HFF-Myc (cell line): Measurements from ENCODE around the gene GPAT3.

ENCODE experiments used
- DNase-seq: peaks from one replicate; pipeline ENCODE4 v3.0.0-alpha.2; 2011; ENCODE audit warnings: low read depth; ENCODE audit errors: extremely low read depth
- H3K4me3 ChIP-seq: replicated peaks from 2 replicates; pipeline ENCODE4 v1.5.1; 2011; ENCODE audit warnings: low read depth, mild to moderate bottlenecking, control low read depth, low read length
- CTCF ChIP-seq: IDR thresholded peaks from 2 replicates; pipeline ENCODE4 v1.5.1; 2012; ENCODE audit warnings: mild to moderate bottlenecking, low read depth, low read length, control low read depth; ENCODE audit errors: missing control alignments

GPAT3 gene

DNA sequence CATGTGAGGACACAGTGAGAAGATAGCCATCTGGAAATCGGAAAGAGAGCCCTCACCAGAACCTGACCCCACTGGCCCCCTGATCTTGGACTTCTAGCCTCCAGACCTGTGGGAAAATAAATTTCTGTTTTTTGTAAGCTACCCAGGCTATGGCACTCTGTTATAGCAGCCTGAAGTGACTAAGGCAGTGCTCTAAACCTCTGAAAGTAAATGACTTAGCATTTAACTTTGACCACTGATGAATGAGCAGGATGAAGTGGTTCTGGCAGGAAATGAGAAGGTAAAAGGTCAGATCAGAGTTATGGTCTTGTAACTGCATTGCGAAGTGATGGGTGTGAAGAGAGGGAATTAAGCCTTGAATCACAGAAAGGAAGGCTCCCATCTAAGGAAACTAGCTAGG, 17.0 kb downstream of the GPAT3 start:
- peak; percentile 42 for DNase-seq
- no peak for TF ChIP-seq CTCF
- no peak overlapping the region for H3K4me3 ChIP-seq

DNA sequence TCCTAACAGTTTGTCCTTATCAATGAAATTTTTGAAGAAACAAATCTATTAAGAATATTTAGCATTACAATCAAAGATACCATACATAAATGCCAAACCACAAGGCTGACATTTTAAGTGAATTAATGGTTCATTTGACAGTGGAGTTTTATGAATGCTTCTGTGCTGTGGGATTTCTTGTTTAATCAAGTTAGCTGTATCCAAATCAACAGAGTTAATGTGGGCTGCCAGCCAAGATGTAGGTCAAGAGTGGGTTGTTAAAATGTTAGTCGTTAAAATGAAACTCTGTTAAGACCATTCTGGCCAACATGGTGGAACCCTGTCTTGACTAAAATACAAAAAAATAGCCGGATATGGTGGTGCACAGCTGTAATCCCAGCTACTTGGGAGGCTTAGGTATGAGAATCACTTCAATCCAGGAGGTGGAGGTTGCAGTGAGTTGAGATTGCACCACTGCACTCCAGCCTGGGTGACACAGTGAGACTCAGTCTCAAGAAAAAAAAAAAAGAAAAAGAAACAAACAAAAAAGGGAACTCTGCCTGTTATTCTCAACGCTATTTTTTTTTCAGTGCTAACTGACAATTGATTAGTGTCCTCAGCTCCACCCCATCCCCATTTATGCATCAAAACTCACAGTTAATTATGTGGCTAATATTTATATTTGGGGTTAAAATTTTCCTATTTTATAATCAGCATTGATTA, 20.2 kb downstream of the GPAT3 start:
- no peak for TF ChIP-seq CTCF
- no peak for DNase-seq
- no peak overlapping the region for H3K4me3 ChIP-seq

DNA sequence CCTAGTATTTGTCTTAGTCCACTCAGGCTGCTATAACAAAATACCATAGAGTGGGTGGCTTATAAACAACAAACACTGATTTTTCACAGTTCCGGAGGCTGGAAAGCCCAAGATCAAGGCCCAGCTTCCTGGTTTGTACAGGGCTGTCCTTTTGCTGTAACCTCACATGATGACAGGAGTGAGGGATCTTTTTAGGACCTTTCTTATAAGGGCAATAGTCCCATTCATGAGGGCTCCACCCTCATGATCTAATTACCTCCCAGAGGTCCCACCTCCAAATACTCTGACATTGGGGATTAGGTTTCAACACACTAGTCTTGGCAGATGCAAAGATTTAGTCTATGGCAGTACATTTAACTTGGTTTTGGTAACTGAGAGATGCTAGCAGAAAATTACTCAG, 20.9 kb downstream of the GPAT3 start:
- DNase-seq = no peak
- TF ChIP-seq CTCF = no peak
- H3K4me3 ChIP-seq = no peak overlapping the region

- H3K4me3 ChIP-seq = no peak overlapping the region
- no peak for DNase-seq
- TF ChIP-seq CTCF = no peak
These were observed 22.2 kb downstream of the GPAT3 start for GRCh38 chr4:83558059-83558653.

GRCh38 chr4:83558680-83559079, 22.8 kb downstream of the GPAT3 start:
- DNase-seq = no peak
- H3K4me3 ChIP-seq = no peak overlapping the region
- no peak for TF ChIP-seq CTCF

DNA sequence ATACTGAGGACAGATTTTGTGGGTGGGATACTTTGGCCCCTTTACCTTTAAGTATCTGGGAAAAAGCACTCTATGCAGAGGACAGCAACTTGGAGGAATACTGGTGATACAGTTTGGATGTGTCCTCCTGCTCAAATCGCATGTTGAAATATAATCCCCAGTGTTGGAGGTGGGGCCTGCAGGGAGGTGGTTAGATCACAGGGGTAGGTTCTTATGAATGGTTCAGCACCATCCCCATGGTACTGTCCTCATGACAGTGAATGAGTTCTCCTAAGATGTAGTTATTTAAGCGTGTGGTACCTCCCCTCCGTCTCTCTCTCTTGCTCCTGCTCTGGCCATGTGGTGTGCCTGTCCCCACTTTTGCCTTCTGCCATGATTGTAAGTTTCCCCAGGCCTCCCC, 24.6 kb downstream of the GPAT3 start:
- no peak for DNase-seq
- no peak overlapping the region for H3K4me3 ChIP-seq
- TF ChIP-seq CTCF = no peak
